Endothelial cell of hepatic sinusoid (primary cell): ENCODE data around the gene PFDN1.
"Not testable (repeated sequence)": the region's sequence is repeated elsewhere in the genome, so short reads cannot be mapped to it uniquely, and the experiment has no call there.

Source experiments
- in situ Hi-C: cut with HindIII; loops from 2 replicates; pipeline ENCODE4 v1.10.0; 2017; ENCODE audit warnings: low sequenced_read_pairs

PFDN1 gene

GRCh38 chr5:140220032-140220697 lies 82.7 kb downstream of the PFDN1 start:
- in situ Hi-C loops: no loop called here

- in situ Hi-C loops: no loop called here
Measured at GRCh38 chr5:140219068-140219991, 83.6 kb downstream of the PFDN1 start.

GRCh38 chr5:140217299-140218026 lies 85.4 kb downstream of the PFDN1 start:
- in situ Hi-C loops: no loop called here

- in situ Hi-C loops: no loop called here
Measured at GRCh38 chr5:140216478-140217074, 86.3 kb downstream of the PFDN1 start.

GRCh38 chr5:140215276-140215675 lies 87.6 kb downstream of the PFDN1 start:
- in situ Hi-C loops: no loop called here

GRCh38 chr5:140214831-140215230 lies 88.1 kb downstream of the PFDN1 start:
- in situ Hi-C loops: no loop called here

GRCh38 chr5:140213370-140213983 lies 89.4 kb downstream of the PFDN1 start:
- in situ Hi-C loops: no loop called here

- in situ Hi-C loops: no loop called here
Measured at GRCh38 chr5:140208065-140208464, 94.8 kb downstream of the PFDN1 start.

GRCh38 chr5:140207250-140207964 lies 95.5 kb downstream of the PFDN1 start:
- in situ Hi-C loops: no loop called here

- in situ Hi-C loops: no loop called here
Measured at GRCh38 chr5:140205952-140206351, 96.9 kb downstream of the PFDN1 start.

- in situ Hi-C loops: no loop called here
Measured at GRCh38 chr5:140205216-140205615, 97.7 kb downstream of the PFDN1 start.

GRCh38 chr5:140202610-140203009 lies 100.3 kb downstream of the PFDN1 start:
- in situ Hi-C loops: no loop called here

GRCh38 chr5:140202078-140202477 lies 100.8 kb downstream of the PFDN1 start:
- in situ Hi-C loops: no loop called here

GRCh38 chr5:140198915-140199314 lies 104.0 kb downstream of the PFDN1 start:
- in situ Hi-C loops: not testable (repeated sequence)

- in situ Hi-C loops: no loop called here
Measured at GRCh38 chr5:140197023-140197422, 105.9 kb downstream of the PFDN1 start.

GRCh38 chr5:140196115-140196814 lies 106.6 kb downstream of the PFDN1 start:
- in situ Hi-C loops: no loop called here
